GM12864 (cell line): ENCODE data around the gene FMNL2.

Source experiments
- DNase-seq: peaks from one replicate; pipeline ENCODE4 v3.0.0-alpha.2; 2011; ENCODE audit warnings: low read depth
- H3K4me3 ChIP-seq: 2 replicates; pipeline ENCODE4 v1.5.1; 2011; ENCODE audit warnings: mild to moderate bottlenecking, low read depth, low read length, control low read depth
- TF ChIP-seq, protein P1 (sequence below): IDR thresholded peaks from 2 replicates; pipeline ENCODE4 v1.5.1; 2011; ENCODE audit warnings: low read depth, mild to moderate bottlenecking, moderate library complexity, low read length, control low read depth, inconsistent platforms; ENCODE audit errors: missing control alignments

FMNL2 gene

DNA sequence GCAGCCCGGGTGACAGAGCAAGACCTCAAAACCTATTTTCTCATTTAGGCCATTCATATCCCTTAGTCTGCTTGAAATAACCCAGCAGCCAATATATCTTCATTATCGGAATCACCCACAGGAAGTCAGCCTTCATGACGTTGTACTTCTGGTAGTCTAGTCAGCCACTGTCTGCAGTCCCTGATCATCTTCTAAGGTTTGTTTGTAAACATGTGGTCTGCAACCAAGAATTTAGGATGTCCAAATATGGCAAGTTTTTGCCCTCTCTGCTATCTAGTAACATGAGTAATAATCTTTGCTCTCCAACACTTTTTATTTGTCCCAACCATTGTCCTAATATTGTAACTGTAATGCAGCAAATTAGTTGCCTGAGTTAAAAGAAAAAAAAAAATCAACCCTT lies 289.8 kb downstream of the FMNL2 start:
- TF ChIP-seq, protein P1, sequence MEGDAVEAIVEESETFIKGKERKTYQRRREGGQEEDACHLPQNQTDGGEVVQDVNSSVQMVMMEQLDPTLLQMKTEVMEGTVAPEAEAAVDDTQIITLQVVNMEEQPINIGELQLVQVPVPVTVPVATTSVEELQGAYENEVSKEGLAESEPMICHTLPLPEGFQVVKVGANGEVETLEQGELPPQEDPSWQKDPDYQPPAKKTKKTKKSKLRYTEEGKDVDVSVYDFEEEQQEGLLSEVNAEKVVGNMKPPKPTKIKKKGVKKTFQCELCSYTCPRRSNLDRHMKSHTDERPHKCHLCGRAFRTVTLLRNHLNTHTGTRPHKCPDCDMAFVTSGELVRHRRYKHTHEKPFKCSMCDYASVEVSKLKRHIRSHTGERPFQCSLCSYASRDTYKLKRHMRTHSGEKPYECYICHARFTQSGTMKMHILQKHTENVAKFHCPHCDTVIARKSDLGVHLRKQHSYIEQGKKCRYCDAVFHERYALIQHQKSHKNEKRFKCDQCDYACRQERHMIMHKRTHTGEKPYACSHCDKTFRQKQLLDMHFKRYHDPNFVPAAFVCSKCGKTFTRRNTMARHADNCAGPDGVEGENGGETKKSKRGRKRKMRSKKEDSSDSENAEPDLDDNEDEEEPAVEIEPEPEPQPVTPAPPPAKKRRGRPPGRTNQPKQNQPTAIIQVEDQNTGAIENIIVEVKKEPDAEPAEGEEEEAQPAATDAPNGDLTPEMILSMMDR: no peak
- H3K4me3 ChIP-seq: no peak overlapping the region
- no peak for DNase-seq

DNA sequence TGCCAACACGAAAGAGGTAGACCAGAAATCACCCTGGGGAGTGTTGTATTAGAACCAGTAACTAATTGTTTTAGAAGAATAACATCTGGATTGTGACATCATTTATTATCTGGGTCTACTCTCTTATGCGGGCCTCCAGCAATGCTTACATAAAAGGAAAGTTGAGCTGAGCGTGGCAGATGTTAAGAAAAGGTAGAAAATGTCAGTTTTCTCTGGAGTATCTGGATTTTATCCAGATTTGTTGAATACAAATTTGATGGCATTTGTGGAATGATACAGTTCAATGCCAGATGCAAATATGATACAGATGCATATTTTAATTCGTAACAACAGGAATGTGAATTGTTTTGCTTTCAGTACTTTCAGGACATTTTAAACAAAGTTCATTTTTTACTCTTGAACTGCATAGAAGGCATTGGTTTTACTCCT lies 292.0 kb downstream of the FMNL2 start:
- DNase-seq: no peak
- TF ChIP-seq, protein P1: no peak
- H3K4me3 ChIP-seq: no peak overlapping the region

DNA sequence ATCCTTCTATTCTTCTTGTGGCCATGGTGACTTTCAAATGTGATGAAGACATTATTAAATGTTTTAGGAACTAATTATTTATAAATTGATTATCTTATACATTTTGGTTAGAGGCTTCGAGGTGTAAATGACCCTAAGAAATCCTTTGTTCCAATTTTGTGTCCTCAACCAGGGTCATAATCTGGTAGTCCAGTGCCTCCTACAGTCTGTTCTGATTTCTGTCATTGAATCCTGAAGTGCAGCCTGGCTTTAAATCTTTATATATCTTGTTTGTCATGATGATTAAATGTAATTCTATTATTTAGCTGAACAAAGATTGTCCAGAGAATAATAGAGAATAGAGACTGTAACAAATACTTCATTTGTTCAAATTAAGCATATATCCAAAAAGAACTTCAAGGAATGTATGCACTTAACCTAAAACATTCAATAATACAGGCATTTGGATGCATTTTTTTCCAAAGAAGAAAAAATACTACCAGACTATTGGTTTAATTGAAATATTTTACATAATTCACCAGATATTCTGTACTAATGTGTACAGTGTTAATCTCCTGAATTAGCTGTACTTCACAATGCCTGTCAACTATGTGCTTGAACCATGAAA lies 292.5 kb downstream of the FMNL2 start:
- TF ChIP-seq, protein P1: peak; percentile 42
- DNase-seq: peak; percentile 7
- H3K4me3 ChIP-seq: no peak overlapping the region

DNA sequence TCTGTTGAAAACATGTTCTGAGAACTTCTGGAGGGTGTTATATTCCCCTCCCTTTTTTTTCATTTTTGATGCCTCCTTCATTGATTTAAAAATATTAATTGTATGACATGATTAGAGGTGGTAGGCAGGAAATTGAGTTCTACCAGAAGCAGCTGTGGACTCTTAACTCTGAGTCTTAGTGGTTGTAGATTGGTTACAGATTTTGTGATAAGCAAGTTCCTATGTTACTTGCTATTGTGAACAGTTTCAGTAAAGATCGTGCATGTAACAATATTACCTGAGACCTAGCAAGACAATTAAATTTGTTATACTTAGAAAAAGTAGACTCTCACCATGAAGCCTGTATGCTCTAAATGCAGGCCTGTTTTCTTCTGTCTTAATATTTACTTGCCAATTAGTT lies 294.2 kb downstream of the FMNL2 start:
- H3K4me3 ChIP-seq: no peak overlapping the region
- TF ChIP-seq, protein P1: no peak
- no peak for DNase-seq

DNA sequence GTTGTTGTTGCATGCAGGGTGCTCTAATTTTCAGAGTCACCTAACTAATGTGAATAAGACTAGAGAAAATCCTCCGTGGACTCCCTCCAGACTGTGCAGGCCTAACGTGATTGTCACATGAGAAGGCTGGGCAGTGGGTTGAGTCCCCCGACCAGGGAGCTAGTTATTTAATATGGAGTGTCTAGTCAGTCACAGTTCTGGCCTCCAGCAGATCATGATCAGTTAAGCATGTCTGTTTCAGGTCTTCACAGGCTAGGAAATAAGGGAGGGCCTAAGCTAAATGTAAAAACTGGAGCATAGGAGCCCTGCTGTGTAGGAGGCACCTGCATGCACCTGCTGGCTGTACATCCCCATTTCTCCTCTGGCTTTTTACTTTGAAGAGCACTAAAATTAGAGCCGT lies 295.5 kb downstream of the FMNL2 start:
- TF ChIP-seq, protein P1: no peak
- DNase-seq: no peak
- no peak overlapping the region for H3K4me3 ChIP-seq

DNA sequence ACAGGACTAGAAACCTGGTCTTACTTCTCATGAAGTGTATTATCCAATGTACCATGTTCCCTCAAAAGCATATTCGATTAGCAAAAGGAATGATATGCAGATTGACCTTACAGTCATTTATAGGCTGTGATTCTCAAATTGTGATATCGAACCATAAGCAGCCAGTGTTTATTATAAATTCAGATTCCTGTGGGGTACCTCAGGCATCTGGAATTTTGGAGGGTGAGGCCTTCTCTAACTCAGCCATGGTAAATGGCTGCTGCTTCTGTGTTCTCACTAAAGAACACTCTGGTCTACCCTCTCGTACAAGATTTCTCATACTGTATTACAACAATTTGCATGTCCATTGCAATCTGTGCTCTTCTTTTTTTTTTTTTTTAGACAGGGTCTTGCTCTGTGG lies 297.8 kb downstream of the FMNL2 start:
- DNase-seq: no peak
- TF ChIP-seq, protein P1: no peak
- no peak overlapping the region for H3K4me3 ChIP-seq

DNA sequence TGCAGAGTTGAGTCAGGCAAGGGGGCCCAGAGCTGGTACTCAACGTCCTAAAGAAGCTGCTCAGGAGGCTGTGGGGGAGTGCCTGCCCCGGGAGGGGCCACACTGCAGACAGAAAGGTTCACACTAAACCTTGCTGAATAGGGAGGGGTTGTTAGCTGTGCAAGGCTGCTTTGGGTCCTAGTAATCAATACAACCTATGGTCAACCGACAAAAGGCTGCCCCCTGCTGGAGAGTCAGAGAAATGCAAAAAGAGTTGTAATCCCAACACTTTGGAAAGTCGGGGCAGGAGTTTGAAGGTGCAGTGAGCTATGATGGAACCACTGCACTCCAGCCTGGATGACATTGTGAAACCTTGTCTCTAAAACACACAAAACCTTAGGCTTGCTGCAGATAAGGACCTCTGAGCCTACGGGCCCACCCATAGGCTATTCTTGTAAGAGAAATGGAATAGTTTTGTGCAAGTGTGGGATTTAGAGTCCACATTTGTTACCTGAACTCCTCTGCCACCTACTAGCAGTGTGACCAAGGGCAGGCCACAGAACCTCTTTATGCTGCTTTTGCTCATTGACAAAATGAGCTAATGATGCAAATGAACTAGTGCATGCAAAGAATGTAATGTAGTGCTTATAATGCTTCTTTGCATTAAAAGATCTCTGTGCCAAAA lies 300.8 kb downstream of the FMNL2 start:
- no peak overlapping the region for H3K4me3 ChIP-seq
- peak; percentile 15 for DNase-seq
- TF ChIP-seq, protein P1: peak; percentile 78
